GM23248 (cell line): ENCODE results near the gene TH.
A peak's percentile ranks its signal among the peaks of the same experiment; 100 is the strongest.

Experiments
- EZH2 ChIP-seq: fragments of 200-600 bp; sonication (generic); IDR thresholded peaks from 2 replicates; pipeline ENCODE4 v1.6.1; 2018; ENCODE audit warnings: antibody characterized with exemption, mild to moderate bottlenecking; ENCODE audit not compliant: insufficient read depth, poor library complexity, severe bottlenecking
- EZH2phosphoT487 ChIP-seq: fragments of 200-600 bp; sonication (generic); IDR thresholded peaks from 2 replicates; pipeline ENCODE4 v1.6.1; 2018; ENCODE audit warnings: antibody characterized with exemption, moderate library complexity, mild to moderate bottlenecking, low read depth; ENCODE audit not compliant: insufficient read depth

GRCh38 chr11:2133241-2134021 lies 38.2 kb downstream of the TH start:
- peak; percentile 25 for TF ChIP-seq EZH2
- TF ChIP-seq EZH2phosphoT487, result no peak
